Right atrium auricular region (tissue), 2 donors: ENCODE data around the gene AKT1S1. TPM values are rescaled to one million over a fixed set of nuclear protein-coding genes. Genes with fewer than 3 reads are reported as not detected.

Experiments used
- DNase-seq: peaks from one replicate; pipeline ENCODE4 v3.0.0-alpha.2; 2019; ENCODE audit warnings: low spot score
- H3K27ac ChIP-seq, 2 donors: fragments of 200-600 bp; sonication (generic); 1 replicate in 1 of 2; 2 replicates in 1 of 2; pipeline ENCODE4 v1.5.1; 2016 to 2019
- H3K27me3 ChIP-seq, 2 donors: fragments of 200-600 bp; sonication (generic); one replicate each; pipeline versions ENCODE4 v1.5.1 to v1.6.0; 2017 to 2019
- H3K36me3 ChIP-seq: fragments of 200-600 bp; sonication (generic); one replicate; pipeline ENCODE4 v1.5.1; 2016
- H3K4me1 ChIP-seq, 2 donors: fragments of 200-600 bp; sonication (generic); one replicate each; pipeline versions ENCODE4 v1.5.1 to v1.6.0; 2017 to 2019
- H3K4me3 ChIP-seq, 2 donors: fragments of 200-600 bp; sonication (generic); 1 replicate in 1 of 2; 2 replicates in 1 of 2; pipeline ENCODE4 v1.5.1; 2017 to 2019; ENCODE audit warnings: mild to moderate bottlenecking in 1 of 2, moderate library complexity in 1 of 2
- H3K9me3 ChIP-seq, 2 donors: fragments of 200-600 bp; sonication (generic); one replicate each; pipeline ENCODE4 v1.5.1; 2019
- CTCF ChIP-seq, 2 donors: fragments of 200-600 bp; sonication (generic); IDR thresholded peaks; one replicate each; pipeline ENCODE4 v1.5.1; 2019; ENCODE audit warnings: antibody characterized with exemption in 2 of 2
- total RNA-seq, 2 donors: library from RNA; depleted of rRNA; stranded (reverse); fragments of >200 nt; gene quantifications; one replicate each; pipeline ENCODE4 v1.1.0, GENCODE V29; 2016

Gene AKT1S1
- total RNA-seq, 2 donors from 2014 or later, result 20.6 to 25.8 TPM

GRCh38 chr19:49860336-49861102 is 16.6 kb downstream of the AKT1S1 start:
- DNase-seq, result no peak
- H3K27me3 ChIP-seq, result no peaks in the 10 kb centered on the region
- H3K4me1 ChIP-seq, result peaks cover 0 to 20% of the 10 kb centered on the region in 2 donors
- H3K36me3 ChIP-seq, result peaks cover 81% of the 10 kb centered on the region
- H3K27ac ChIP-seq, result peak overlapping the region in 1 of 2 donors; percentile 48
- no peaks in the 10 kb centered on the region for H3K9me3 ChIP-seq
- no peak for TF ChIP-seq CTCF (IDR thresholded peaks at IDR 0.05)
- H3K4me3 ChIP-seq, result no peak overlapping the region

- H3K27ac ChIP-seq, result no peak overlapping the region
- H3K27me3 ChIP-seq, result no peaks in the 10 kb centered on the region
- H3K36me3 ChIP-seq, result peaks cover 87% of the 10 kb centered on the region
- H3K4me1 ChIP-seq, result peaks cover 0 to 13% of the 10 kb centered on the region in 2 donors
- TF ChIP-seq CTCF (IDR thresholded peaks at IDR 0.05), result no peak
- no peaks in the 10 kb centered on the region for H3K9me3 ChIP-seq
- no peak for DNase-seq
- no peak overlapping the region for H3K4me3 ChIP-seq
Measured at GRCh38 chr19:49859682-49860335, 17.3 kb downstream of the AKT1S1 start.

GRCh38 chr19:49858088-49858985 is 18.8 kb downstream of the AKT1S1 start:
- no peak for DNase-seq
- TF ChIP-seq CTCF (IDR thresholded peaks at IDR 0.05), result no peak
- Histone ChIP-seq H3K4me3 (no peak overlapping the region), H3K36me3 (peaks cover 77% of the 10 kb centered on the region), H3K4me1 (peaks cover 0 to 23% of the 10 kb centered on the region in 2 donors), H3K27ac (peak overlapping the region in 1 of 2 donors; percentile 11), H3K27me3 (no peaks in the 10 kb centered on the region), H3K9me3 (no peaks in the 10 kb centered on the region)

- Histone ChIP-seq H3K27me3 (no peaks in the 10 kb centered on the region), H3K9me3 (no peaks in the 10 kb centered on the region), H3K4me3 (no peak overlapping the region), H3K27ac (no peak overlapping the region), H3K36me3 (peaks cover 73% of the 10 kb centered on the region), H3K4me1 (peaks cover 0 to 28% of the 10 kb centered on the region in 2 donors)
- TF ChIP-seq CTCF (IDR thresholded peaks at IDR 0.05), result no peak
- DNase-seq, result no peak
Measured at GRCh38 chr19:49857838-49858087, 19.4 kb downstream of the AKT1S1 start.

- no peak for TF ChIP-seq CTCF (IDR thresholded peaks at IDR 0.05)
- H3K4me1 ChIP-seq, result peaks cover 0 to 33% of the 10 kb centered on the region in 2 donors
- no peaks in the 10 kb centered on the region for H3K9me3 ChIP-seq
- H3K27ac ChIP-seq, result no peak overlapping the region
- peaks cover 72% of the 10 kb centered on the region for H3K36me3 ChIP-seq
- no peak overlapping the region for H3K4me3 ChIP-seq
- DNase-seq, result no peak
- H3K27me3 ChIP-seq, result no peaks in the 10 kb centered on the region
Measured at GRCh38 chr19:49857061-49857837, 19.9 kb downstream of the AKT1S1 start.
